ENCODE data around the gene ANO10. TPM values are rescaled to one million over a fixed set of nuclear protein-coding genes. Genes with fewer than 3 reads are reported as not detected.

The ANO10 gene
- total RNA-seq, 1 donor from 2014 or later, result 4.9 TPM

DNA sequence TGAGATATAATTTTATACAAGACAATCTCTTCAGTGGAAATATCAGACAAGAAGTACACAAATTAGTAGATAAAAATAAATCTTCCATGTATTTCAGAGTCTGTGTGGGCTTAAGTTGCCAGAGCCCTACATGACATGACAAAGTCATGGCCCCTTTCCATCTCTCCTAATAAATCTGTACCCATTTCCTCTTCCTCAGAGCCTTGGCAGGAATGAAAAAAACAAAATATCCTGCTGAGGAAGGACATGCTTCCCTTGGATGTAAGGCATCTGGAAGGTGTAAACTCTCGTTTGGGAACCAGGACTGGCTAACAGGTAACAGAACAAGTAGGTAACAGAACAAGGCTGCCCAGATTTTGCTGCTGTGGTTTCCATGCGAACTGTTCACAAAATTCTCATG, 187.4 kb downstream of the ANO10 start:
- intact Hi-C loops (cut with micrococcal nuclease), result no loop called here
- Mint-ChIP-seq H3K36me3 (ENCODE audit: low read depth) (no peaks in the 10 kb centered on the region), H3K27ac (no peak overlapping the region), H3K9me3 (no peaks in the 10 kb centered on the region), H3K4me1 (ENCODE audit: low read depth) (no peaks in the 10 kb centered on the region), H3K4me3 (ENCODE audit: low read depth) (no peak overlapping the region), H3K27me3 (ENCODE audit: low read depth) (no peaks in the 10 kb centered on the region)
- no peak for DNase-seq (ENCODE audit: low spot score)

DNA sequence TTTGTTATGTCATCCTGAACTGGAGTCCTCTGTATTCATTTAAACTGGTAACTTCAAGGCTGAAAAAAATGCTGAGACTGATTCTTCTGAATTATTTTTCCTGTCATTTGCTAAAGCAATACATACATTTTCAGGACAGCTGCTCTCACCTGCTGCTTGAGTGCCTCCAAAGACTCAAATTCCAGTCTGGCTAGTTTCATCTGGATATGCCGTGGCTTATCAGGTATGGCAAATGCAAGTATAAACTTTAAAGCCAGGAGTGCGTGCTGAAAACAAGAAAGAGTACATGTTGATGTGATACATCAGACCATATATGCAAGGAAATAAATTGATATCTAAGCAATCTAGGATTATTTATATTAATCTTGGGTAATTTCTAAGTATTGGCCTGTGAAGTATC, 189.3 kb downstream of the ANO10 start:
- Mint-ChIP-seq H3K36me3 (ENCODE audit: low read depth) (no peaks in the 10 kb centered on the region), H3K4me3 (ENCODE audit: low read depth) (no peak overlapping the region), H3K27ac (no peak overlapping the region), H3K4me1 (ENCODE audit: low read depth) (no peaks in the 10 kb centered on the region), H3K27me3 (ENCODE audit: low read depth) (no peaks in the 10 kb centered on the region), H3K9me3 (no peaks in the 10 kb centered on the region)
- DNase-seq (ENCODE audit: low spot score), result no peak
- intact Hi-C loops (cut with micrococcal nuclease), result no loop called here

DNA sequence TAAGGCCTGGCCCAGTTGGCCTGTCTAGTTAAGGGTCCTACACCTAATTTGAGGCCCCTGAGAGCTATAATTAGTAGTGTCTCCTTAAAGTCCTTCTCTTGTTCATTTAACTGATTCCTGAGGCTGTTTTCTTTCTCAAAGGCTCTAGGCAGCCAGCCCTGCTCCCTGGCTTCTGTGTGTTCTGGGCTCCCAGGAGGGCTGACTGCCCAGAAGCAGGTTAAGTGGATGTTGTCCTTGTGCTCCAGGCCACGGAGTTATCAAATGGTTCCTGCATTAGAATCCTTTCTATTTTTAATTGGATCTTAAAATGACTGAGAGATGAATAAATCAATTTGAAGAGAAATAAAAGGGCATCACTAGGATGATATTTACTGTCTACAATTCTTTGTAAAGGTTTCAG, 195.4 kb downstream of the ANO10 start:
- no peak overlapping the region for H3K27ac Mint-ChIP-seq
- H3K27me3 Mint-ChIP-seq (ENCODE audit: low read depth), result no peaks in the 10 kb centered on the region
- H3K9me3 Mint-ChIP-seq, result peaks cover 8% of the 10 kb centered on the region
- no peaks in the 10 kb centered on the region for H3K4me1 Mint-ChIP-seq (ENCODE audit: low read depth)
- DNase-seq (ENCODE audit: low spot score), result no peak
- no peak overlapping the region for H3K4me3 Mint-ChIP-seq (ENCODE audit: low read depth)
- intact Hi-C loops (cut with micrococcal nuclease), result no loop called here
- H3K36me3 Mint-ChIP-seq (ENCODE audit: low read depth), result no peaks in the 10 kb centered on the region

DNA sequence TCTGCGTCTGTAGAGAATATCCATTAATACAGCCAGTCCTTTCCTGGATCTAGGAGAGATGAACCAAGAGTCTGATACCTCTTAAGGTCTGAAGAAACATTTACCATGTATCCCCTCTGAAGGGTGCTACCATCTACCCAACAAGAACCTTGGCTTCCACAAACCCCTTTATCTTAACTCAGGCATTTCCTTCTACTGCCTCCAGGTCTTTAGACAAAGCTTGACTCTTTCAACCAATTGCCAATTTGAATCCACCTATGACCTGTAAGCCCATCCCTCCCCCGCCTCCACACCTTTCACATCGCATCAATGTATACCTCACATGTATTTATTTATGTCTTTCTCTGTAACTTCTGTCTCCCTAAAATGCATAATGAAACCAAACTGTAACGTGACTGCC, 196.0 kb downstream of the ANO10 start:
- Mint-ChIP-seq H3K4me1 (ENCODE audit: low read depth) (no peaks in the 10 kb centered on the region), H3K27ac (no peak overlapping the region), H3K9me3 (peaks cover 8% of the 10 kb centered on the region), H3K4me3 (ENCODE audit: low read depth) (no peak overlapping the region), H3K36me3 (ENCODE audit: low read depth) (no peaks in the 10 kb centered on the region), H3K27me3 (ENCODE audit: low read depth) (no peaks in the 10 kb centered on the region)
- DNase-seq (ENCODE audit: low spot score), result no peak
- intact Hi-C loops (cut with micrococcal nuclease), result no loop called here

DNA sequence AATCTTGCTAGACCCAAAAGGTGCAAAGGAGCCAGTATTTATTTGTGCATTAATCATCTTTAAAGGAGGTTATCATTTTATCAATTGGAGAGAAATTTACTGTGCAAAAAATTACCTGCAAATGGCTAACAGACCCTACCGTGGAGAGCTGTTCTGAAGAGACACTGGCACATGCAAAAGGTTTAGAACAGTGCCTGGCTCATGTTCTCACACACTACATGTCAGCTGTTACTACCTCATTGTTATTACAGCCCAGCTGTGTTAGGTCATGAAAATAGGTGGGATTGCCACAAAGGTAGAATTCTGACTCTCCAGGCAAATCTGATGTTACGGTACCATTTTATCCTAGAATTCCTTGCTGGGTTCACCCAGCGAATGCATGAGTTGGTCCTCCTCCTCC, 198.2 kb downstream of the ANO10 start:
- H3K4me1 Mint-ChIP-seq (ENCODE audit: low read depth), result no peaks in the 10 kb centered on the region
- no peak for DNase-seq (ENCODE audit: low spot score)
- no peak overlapping the region for H3K4me3 Mint-ChIP-seq (ENCODE audit: low read depth)
- H3K36me3 Mint-ChIP-seq (ENCODE audit: low read depth), result no peaks in the 10 kb centered on the region
- intact Hi-C loops (cut with micrococcal nuclease), result no loop called here
- H3K27ac Mint-ChIP-seq, result no peak overlapping the region
- H3K9me3 Mint-ChIP-seq, result peaks cover 8% of the 10 kb centered on the region
- no peaks in the 10 kb centered on the region for H3K27me3 Mint-ChIP-seq (ENCODE audit: low read depth)

DNA sequence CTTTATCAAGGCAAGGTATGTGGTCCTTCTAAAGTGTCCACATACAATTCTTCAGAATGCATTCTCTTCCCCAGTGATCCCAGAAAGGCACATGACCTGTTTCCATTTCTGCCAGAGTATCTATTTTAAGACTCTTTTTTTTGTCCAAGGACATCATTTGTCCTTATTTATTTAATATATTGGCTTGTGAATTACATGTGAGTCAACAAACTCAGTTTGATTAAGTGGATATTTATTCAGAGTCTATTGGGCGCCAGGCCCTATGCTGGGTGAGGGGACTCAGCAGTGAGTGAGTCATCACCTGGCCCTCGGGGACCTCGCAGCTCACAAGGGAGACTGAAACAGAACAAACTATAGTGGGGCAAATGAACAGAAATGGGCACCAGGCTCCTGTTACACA, 198.7 kb downstream of the ANO10 start:
- Mint-ChIP-seq H3K9me3 (peaks cover 8% of the 10 kb centered on the region), H3K36me3 (ENCODE audit: low read depth) (no peaks in the 10 kb centered on the region), H3K27ac (no peak overlapping the region), H3K27me3 (ENCODE audit: low read depth) (no peaks in the 10 kb centered on the region), H3K4me1 (ENCODE audit: low read depth) (no peaks in the 10 kb centered on the region), H3K4me3 (ENCODE audit: low read depth) (no peak overlapping the region)
- no peak for DNase-seq (ENCODE audit: low spot score)
- intact Hi-C loops (cut with micrococcal nuclease), result no loop called here

DNA sequence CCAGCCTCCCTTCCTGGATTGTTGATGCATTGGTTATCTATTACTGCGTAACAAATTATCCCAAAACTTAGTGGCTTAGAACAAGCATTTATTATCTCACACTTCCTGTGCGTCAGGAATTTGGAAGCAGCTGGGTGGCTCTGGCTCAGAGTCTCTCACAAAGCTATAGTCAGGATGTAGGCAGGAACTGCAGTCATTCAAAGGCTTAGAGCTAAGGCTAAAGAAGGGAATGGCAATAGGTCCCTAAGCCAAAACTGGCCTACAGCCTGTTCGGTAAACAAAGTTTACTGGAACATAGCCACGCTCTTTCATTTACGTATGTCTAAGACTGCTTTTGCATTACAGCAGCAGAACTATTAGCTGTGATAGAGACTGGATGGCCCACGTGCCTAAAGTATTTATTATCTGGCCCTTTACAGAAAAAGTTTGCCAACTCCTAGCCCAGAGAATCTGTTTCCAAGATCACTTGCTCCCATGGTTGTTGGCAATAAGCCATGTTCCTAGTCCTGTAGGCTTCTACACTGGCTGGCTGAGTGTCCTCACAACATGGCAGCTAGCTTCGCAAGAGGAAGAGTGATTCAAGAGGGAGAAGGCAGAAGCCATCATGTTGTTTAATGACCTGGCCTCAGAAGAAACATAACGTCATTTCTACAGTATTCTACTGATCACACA, 203.1 kb downstream of the ANO10 start:
- no peak overlapping the region for H3K4me3 Mint-ChIP-seq (ENCODE audit: low read depth)
- no peak for DNase-seq (ENCODE audit: low spot score)
- H3K27ac Mint-ChIP-seq, result no peak overlapping the region
- H3K36me3 Mint-ChIP-seq (ENCODE audit: low read depth), result no peaks in the 10 kb centered on the region
- no peaks in the 10 kb centered on the region for H3K27me3 Mint-ChIP-seq (ENCODE audit: low read depth)
- intact Hi-C loops (cut with micrococcal nuclease), result no loop called here
- no peaks in the 10 kb centered on the region for H3K9me3 Mint-ChIP-seq
- H3K4me1 Mint-ChIP-seq (ENCODE audit: low read depth), result no peaks in the 10 kb centered on the region

DNA sequence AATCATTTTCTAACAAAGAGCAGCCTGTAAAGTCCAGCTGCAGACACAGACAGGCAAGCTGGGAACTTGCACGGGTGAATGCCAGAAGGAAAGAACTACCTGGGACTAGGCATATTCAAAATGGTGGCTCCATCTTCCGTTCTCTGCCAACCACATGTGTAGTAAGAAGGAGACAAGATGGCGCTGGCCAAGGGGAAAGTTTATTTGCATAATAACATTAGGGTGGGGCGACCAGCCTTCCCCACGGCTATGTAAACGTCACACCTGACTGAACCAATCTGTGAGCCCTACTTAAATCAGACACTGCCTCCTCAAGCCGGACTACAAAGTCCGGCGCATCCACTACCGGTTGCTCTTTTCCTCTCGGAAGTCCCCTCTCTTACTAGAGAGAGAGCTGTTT, 204.7 kb downstream of the ANO10 start:
- Mint-ChIP-seq H3K4me3 (ENCODE audit: low read depth) (no peak overlapping the region), H3K4me1 (ENCODE audit: low read depth) (peaks cover 4% of the 10 kb centered on the region), H3K27ac (no peak overlapping the region), H3K27me3 (ENCODE audit: low read depth) (no peaks in the 10 kb centered on the region), H3K36me3 (ENCODE audit: low read depth) (no peaks in the 10 kb centered on the region), H3K9me3 (no peaks in the 10 kb centered on the region)
- no peak for DNase-seq (ENCODE audit: low spot score)
- intact Hi-C loops (cut with micrococcal nuclease), result no loop called here

DNA sequence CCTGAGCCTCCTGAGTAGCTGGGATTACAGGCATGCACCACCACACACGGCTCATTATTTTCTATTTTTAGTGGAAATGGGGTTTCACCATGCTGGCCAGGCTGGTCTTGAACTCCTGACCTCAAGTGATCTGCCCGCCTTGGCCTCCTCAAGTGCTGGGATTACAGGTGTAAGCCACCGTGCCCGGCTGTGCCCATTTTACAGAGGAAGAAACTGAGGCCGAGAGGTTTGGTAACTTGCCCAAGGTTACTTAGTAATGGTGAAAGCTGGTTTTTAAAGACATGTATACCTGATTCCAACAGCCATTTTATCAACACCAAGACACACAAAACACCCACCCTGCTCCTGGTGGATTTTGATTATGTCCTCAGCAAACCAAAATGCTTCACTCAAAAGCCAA, 206.7 kb downstream of the ANO10 start:
- Mint-ChIP-seq H3K36me3 (ENCODE audit: low read depth) (no peaks in the 10 kb centered on the region), H3K4me3 (ENCODE audit: low read depth) (no peak overlapping the region), H3K9me3 (no peaks in the 10 kb centered on the region), H3K4me1 (ENCODE audit: low read depth) (peaks cover 4% of the 10 kb centered on the region), H3K27me3 (ENCODE audit: low read depth) (no peaks in the 10 kb centered on the region), H3K27ac (no peak overlapping the region)
- intact Hi-C loops (cut with micrococcal nuclease), result no loop called here
- DNase-seq (ENCODE audit: low spot score), result no peak

DNA sequence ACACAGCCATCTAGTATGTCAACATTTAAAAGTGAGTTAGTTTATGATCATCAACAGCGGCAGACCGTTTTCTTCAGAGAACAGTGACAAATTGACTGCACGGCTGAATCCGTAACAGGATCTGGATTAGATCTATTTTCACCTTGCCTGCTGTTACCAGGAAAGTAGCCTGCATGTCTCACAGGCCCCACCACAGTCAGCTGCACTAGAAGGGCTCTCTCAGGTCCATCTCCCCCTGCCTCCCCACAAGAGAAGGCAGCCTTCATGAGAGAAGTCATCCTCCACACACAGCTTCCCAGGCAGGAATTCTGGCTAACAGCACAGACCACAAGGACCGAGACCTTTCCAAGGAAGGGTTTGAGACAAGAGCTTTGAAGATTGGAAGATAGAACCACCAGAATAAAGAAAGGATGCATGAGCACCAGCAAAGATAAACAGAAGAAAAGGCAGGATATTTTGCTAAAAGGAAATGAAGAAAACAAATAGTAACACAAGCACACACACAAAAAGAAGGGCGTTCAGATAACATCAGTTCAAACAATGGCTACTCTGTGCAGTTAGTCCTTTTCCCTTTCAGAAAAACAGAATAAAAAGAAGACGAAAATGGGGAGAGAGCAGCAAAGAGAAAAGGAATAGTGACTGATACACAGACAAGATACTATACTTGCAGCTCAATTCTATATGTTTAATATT, 208.0 kb downstream of the ANO10 start:
- Mint-ChIP-seq H3K27me3 (ENCODE audit: low read depth) (no peaks in the 10 kb centered on the region), H3K36me3 (ENCODE audit: low read depth) (no peaks in the 10 kb centered on the region), H3K27ac (no peak overlapping the region), H3K4me3 (ENCODE audit: low read depth) (no peak overlapping the region), H3K4me1 (ENCODE audit: low read depth) (peaks cover 4% of the 10 kb centered on the region), H3K9me3 (no peaks in the 10 kb centered on the region)
- no peak for DNase-seq (ENCODE audit: low spot score)
- intact Hi-C loops (cut with micrococcal nuclease), result no loop called here

DNA sequence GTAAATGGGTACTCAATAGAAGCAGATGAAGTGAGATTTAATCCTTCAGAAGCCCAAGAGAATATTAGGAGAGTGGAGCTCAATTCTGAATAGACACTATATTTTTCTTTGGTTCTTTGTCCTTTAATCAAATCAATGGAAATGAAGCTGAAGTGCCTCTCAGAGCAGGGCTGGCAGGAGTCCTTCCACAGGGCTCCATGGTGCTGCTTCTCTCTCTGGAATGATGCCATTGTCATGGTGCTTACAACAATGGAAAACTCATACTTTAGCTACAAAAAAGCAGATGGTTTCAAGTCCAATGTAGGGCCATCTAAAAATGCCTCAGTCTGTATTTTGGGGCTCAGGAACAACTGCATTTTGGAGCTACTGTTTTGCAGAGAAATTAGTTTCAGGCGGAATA, 210.4 kb downstream of the ANO10 start:
- DNase-seq (ENCODE audit: low spot score), result no peak
- no peaks in the 10 kb centered on the region for H3K27me3 Mint-ChIP-seq (ENCODE audit: low read depth)
- H3K9me3 Mint-ChIP-seq, result no peaks in the 10 kb centered on the region
- H3K4me3 Mint-ChIP-seq (ENCODE audit: low read depth), result no peak overlapping the region
- intact Hi-C loops (cut with micrococcal nuclease), result no loop called here
- H3K27ac Mint-ChIP-seq, result no peak overlapping the region
- peaks cover 4% of the 10 kb centered on the region for H3K4me1 Mint-ChIP-seq (ENCODE audit: low read depth)
- no peaks in the 10 kb centered on the region for H3K36me3 Mint-ChIP-seq (ENCODE audit: low read depth)

DNA sequence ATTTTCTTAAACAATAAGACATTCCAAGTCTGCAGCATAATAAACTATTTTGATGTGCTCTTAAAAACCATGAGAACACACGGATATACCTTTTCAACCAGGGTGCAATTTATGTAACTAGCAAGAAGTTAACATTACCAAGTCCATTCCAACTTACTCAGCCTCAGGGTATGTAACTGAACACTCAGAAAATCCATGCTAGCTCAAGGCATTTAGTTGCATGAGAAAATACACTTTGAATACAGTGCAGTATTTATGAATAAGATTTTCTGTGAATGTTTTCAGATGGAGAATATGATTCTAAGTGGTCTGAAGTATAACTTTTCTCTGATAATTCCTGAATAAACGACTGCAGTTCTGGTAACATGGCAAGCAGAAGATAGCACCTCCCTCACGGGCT, 211.2 kb downstream of the ANO10 start:
- no peak overlapping the region for H3K27ac Mint-ChIP-seq
- intact Hi-C loops (cut with micrococcal nuclease), result no loop called here
- H3K27me3 Mint-ChIP-seq (ENCODE audit: low read depth), result no peaks in the 10 kb centered on the region
- no peaks in the 10 kb centered on the region for H3K36me3 Mint-ChIP-seq (ENCODE audit: low read depth)
- no peak for DNase-seq (ENCODE audit: low spot score)
- no peak overlapping the region for H3K4me3 Mint-ChIP-seq (ENCODE audit: low read depth)
- H3K4me1 Mint-ChIP-seq (ENCODE audit: low read depth), result peaks cover 4% of the 10 kb centered on the region
- H3K9me3 Mint-ChIP-seq, result no peaks in the 10 kb centered on the region

DNA sequence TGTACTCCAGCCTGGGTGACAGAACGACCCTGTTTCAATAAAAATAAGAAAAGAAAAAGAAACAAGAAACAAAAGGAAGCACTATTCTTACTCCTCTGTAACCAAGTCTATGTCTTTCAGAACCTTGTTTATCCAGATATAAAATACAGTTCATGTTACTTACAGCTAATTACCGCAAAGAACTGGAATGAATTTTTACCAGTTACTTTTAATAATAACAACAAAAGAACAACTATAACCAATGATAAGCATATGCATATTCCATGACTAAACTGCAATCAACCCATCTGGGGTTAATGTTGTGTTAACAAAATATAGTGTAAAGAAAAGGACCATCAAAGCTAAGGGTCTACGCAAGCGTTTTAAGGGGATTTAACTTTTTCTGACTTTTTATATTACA, 212.3 kb downstream of the ANO10 start:
- H3K36me3 Mint-ChIP-seq (ENCODE audit: low read depth), result no peaks in the 10 kb centered on the region
- no peak overlapping the region for H3K4me3 Mint-ChIP-seq (ENCODE audit: low read depth)
- intact Hi-C loops (cut with micrococcal nuclease), result no loop called here
- H3K27ac Mint-ChIP-seq, result no peak overlapping the region
- DNase-seq (ENCODE audit: low spot score), result no peak
- H3K27me3 Mint-ChIP-seq (ENCODE audit: low read depth), result no peaks in the 10 kb centered on the region
- peaks cover 6% of the 10 kb centered on the region for H3K4me1 Mint-ChIP-seq (ENCODE audit: low read depth)
- no peaks in the 10 kb centered on the region for H3K9me3 Mint-ChIP-seq

DNA sequence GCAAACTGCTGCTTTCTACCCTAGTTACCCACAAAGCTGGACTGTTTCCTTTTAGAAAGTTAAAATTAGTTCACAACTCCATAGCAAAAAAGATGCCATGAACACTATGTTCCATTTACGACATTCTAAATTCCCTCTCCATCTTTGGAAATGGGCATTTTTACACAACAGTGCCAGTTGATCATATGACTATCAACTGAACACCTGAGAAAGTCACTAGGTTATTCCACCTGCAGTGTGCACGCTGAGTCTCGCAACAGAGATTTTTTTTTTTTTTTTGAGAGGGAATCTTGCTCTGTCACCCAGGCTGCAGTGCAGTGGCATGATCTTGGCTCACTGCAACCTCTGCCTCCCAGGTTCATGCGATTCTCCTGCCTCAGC, 215.2 kb downstream of the ANO10 start:
- no peaks in the 10 kb centered on the region for H3K36me3 Mint-ChIP-seq (ENCODE audit: low read depth)
- H3K27me3 Mint-ChIP-seq (ENCODE audit: low read depth), result no peaks in the 10 kb centered on the region
- H3K9me3 Mint-ChIP-seq, result no peaks in the 10 kb centered on the region
- no peak overlapping the region for H3K4me3 Mint-ChIP-seq (ENCODE audit: low read depth)
- no peak overlapping the region for H3K27ac Mint-ChIP-seq
- intact Hi-C loops (cut with micrococcal nuclease), result no loop called here
- no peak for DNase-seq (ENCODE audit: low spot score)
- peaks cover 3% of the 10 kb centered on the region for H3K4me1 Mint-ChIP-seq (ENCODE audit: low read depth)

All from activated T-helper 2 cell treated with anti-CD3 and anti-CD28 coated beads, Interferon-gamma antibody, Interleukin-2, Interleukin-4, amounts not matched to agents 10 μg/mL and 5 μg/mL and 100 μg/mL, durations not matched to agents 14 hours and 24 hours and 36 hours (primary cell).